Effector memory CD8-positive, alpha-beta T cell (primary cell): ENCODE measurements around the gene XIRP1.

Source experiments
- ATAC-seq: fragments of 150-1000 bp; cut with Tn5 transposase; replicated peaks from 2 replicates; pipeline ENCODE4 v1.10.0; 2021; ENCODE audit warnings: mild to moderate bottlenecking, moderate library complexity
- DNase-seq, 3 experiments: peaks; one replicate each; pipeline ENCODE4 v3.0.0; 2021
- H3K27ac Mint-ChIP-seq, 2 donors: one replicate each; pipeline ENCODE4 v1.8.0; 2022; ENCODE audit warnings: mild to moderate bottlenecking in 2 of 2, mixed read lengths in 2 of 2, moderate library complexity in 2 of 2
- H3K27me3 Mint-ChIP-seq, 2 donors: one replicate each; pipeline ENCODE4 v1.8.0; 2022; ENCODE audit warnings: mixed read lengths in 2 of 2
- H3K36me3 Mint-ChIP-seq: one replicate; pipeline ENCODE4 v1.8.0; 2022; ENCODE audit warnings: mild to moderate bottlenecking, moderate library complexity, mixed read lengths; ENCODE audit not compliant: insufficient read depth
- H3K4me1 Mint-ChIP-seq, 2 donors: one replicate each; pipeline ENCODE4 v1.8.0; 2022; ENCODE audit warnings: low read depth in 2 of 2, mixed read lengths in 2 of 2
- H3K4me3 Mint-ChIP-seq, 2 donors: one replicate each; pipeline ENCODE4 v1.8.0; 2022; ENCODE audit warnings: mild to moderate bottlenecking in 2 of 2, mixed read lengths in 2 of 2, moderate library complexity in 2 of 2
- H3K9me3 Mint-ChIP-seq, 2 donors: one replicate each; pipeline ENCODE4 v1.8.0; 2022; ENCODE audit warnings: mixed read lengths in 2 of 2

XIRP1 gene

DNA sequence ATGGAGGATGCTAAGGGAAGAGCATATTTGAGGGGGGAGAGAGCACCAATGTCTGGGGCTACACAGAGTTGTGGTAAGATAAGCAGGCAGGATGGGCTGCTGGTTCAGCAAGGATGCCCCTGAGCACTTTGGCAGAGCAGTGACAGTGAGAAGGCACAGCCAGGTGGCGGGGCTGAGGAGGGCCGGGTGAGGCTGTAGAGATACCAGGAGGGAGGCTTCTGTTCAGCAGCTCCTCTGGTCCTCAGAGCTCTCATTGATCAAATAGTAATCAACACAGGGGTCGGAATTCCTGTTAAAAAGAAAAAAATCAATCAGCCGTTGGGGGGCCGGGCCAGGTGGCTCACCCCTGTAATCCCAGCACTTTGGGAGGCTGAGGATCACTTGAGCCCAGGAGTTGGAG, 11.5 kb upstream of the XIRP1 start:
- H3K27me3 Mint-ChIP-seq, result peaks cover 21 to 42% of the 10 kb centered on the region in 2 donors
- no peak overlapping the region for H3K4me3 Mint-ChIP-seq
- H3K36me3 Mint-ChIP-seq, result peaks cover 6% of the 10 kb centered on the region
- H3K27ac Mint-ChIP-seq, result no peak overlapping the region
- H3K4me1 Mint-ChIP-seq, result peaks cover 2 to 10% of the 10 kb centered on the region in 2 donors
- no peaks in the 10 kb centered on the region for H3K9me3 Mint-ChIP-seq
- DNase-seq (no peak), ATAC-seq (no peak)

- H3K4me3 Mint-ChIP-seq, result no peak overlapping the region
- no peak for DNase-seq
- peaks cover 6% of the 10 kb centered on the region for H3K36me3 Mint-ChIP-seq
- H3K27me3 Mint-ChIP-seq, result peaks cover 21 to 42% of the 10 kb centered on the region in 2 donors
- ATAC-seq, result no peak
- H3K4me1 Mint-ChIP-seq, result peaks cover 1 to 6% of the 10 kb centered on the region in 2 donors
- H3K27ac Mint-ChIP-seq, result no peak overlapping the region
- no peaks in the 10 kb centered on the region for H3K9me3 Mint-ChIP-seq
Measured at GRCh38 chr3:39203402-39203801, 11.0 kb upstream of the XIRP1 start.

DNA sequence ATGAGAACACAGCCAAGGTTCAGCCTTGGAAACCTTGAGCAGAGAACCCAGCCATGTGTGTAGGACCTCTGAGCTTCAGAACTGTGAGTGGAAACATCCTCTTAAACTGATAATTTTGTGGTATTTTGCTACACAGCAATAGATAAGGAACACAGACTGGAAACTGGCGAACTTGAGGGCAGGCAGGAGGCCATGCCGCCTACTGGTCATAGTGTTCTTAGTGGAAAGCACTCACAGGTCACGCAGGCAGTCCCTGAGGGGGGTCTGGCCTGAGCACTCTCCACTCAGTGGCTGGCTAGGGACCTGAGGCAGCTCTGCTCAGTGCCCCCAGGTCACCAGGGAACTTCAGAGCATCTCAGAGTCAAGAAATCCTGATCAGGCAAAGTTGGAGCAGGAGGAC, 9.7 kb upstream of the XIRP1 start:
- no peak for ATAC-seq
- peaks cover 6% of the 10 kb centered on the region for H3K36me3 Mint-ChIP-seq
- no peak overlapping the region for H3K4me3 Mint-ChIP-seq
- no peak for DNase-seq
- no peaks in the 10 kb centered on the region for H3K9me3 Mint-ChIP-seq
- no peaks in the 10 kb centered on the region for H3K4me1 Mint-ChIP-seq
- peaks cover 21 to 42% of the 10 kb centered on the region in 2 donors for H3K27me3 Mint-ChIP-seq
- no peak overlapping the region for H3K27ac Mint-ChIP-seq

GRCh38 chr3:39196671-39197356, 4.4 kb upstream of the XIRP1 start:
- Mint-ChIP-seq H3K27me3 (peaks cover 7 to 20% of the 10 kb centered on the region in 2 donors), H3K27ac (no peak overlapping the region), H3K4me3 (no peak overlapping the region), H3K4me1 (no peaks in the 10 kb centered on the region), H3K36me3 (no peaks in the 10 kb centered on the region), H3K9me3 (no peaks in the 10 kb centered on the region)
- DNase-seq, result no peak
- ATAC-seq, result no peak

DNA sequence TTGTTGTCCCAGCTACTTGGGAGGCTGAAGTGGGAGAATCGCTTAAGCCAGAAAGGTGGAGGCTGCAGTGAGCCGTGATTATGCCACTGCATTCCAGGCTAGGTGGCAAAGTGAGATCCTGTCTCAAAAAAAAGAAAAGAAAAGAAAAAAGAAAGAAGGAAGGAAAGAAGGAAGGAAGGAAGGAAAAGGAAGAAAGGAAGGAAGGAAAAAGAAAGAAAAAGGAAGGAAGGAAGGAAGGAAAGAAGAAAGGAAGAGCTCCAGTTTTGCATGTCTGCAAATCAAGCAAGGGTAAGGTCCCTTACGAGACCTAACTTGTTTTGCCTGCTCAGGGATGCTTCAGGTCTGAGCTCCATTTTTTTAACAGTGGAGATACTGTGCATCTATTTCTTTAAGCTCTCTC, 3.6 kb upstream of the XIRP1 start:
- ATAC-seq (no peak), DNase-seq (no peak)
- H3K4me1 Mint-ChIP-seq, result no peaks in the 10 kb centered on the region
- peaks cover 0 to 12% of the 10 kb centered on the region in 2 donors for H3K27me3 Mint-ChIP-seq
- H3K9me3 Mint-ChIP-seq, result no peaks in the 10 kb centered on the region
- H3K4me3 Mint-ChIP-seq, result no peak overlapping the region
- H3K36me3 Mint-ChIP-seq, result no peaks in the 10 kb centered on the region
- H3K27ac Mint-ChIP-seq, result no peak overlapping the region

GRCh38 chr3:39193391-39193790, 996 bp upstream of the XIRP1 start:
- Mint-ChIP-seq H3K27ac (no peak overlapping the region), H3K27me3 (peaks cover 0 to 9% of the 10 kb centered on the region in 2 donors), H3K4me1 (peaks cover 8 to 11% of the 10 kb centered on the region in 2 donors), H3K9me3 (no peaks in the 10 kb centered on the region), H3K4me3 (no peak overlapping the region), H3K36me3 (peaks cover 2% of the 10 kb centered on the region)
- DNase-seq (no peak), ATAC-seq (no peak)

DNA sequence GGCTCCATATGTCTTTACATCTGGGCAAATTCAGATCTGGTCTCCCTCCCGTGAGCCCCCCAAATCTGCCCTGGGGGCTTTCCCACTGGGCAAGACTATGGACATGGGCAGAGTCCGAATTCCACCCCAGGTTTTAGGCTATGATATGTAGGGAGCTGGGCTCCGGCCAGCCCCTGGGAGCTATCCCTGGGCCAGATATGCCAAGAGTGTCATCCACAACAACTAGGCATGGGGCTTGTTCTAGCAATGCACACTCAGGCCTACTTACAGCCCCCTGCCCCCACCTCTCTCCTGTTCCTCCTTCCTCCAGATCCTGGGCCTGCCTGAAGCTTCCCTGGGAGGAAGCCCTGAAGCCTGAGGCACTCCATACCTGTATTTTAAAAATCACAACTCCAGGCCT, 622 bp downstream of the XIRP1 start:
- H3K27ac Mint-ChIP-seq, result peak overlapping the region in 1 of 2 donors; percentile 72
- no peak for DNase-seq
- peaks cover 8 to 11% of the 10 kb centered on the region in 2 donors for H3K4me1 Mint-ChIP-seq
- peaks cover 2% of the 10 kb centered on the region for H3K36me3 Mint-ChIP-seq
- no peak for ATAC-seq
- H3K9me3 Mint-ChIP-seq, result no peaks in the 10 kb centered on the region
- H3K27me3 Mint-ChIP-seq, result peaks cover 0 to 7% of the 10 kb centered on the region in 2 donors
- no peak overlapping the region for H3K4me3 Mint-ChIP-seq

DNA sequence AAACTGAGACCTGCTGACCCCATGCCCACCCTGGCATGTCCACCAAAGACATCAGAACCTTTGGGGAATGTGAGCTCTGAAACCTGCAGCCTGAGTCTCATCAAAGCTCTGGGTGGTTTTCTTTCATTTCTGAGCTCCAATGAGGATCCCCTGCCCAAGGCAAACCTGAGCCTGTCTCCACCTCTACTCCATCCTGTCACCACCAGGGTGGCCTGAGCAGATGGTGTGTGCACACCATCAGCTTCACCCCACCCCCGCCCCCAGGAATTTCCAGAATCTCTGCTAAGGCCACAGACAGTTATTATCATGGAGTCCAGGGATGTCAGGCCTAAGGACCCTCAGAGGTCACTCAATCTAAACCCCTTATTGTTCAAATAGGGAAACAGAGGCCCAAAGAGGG, 1.3 kb downstream of the XIRP1 start:
- H3K9me3 Mint-ChIP-seq, result no peaks in the 10 kb centered on the region
- H3K36me3 Mint-ChIP-seq, result peaks cover 2% of the 10 kb centered on the region
- H3K27me3 Mint-ChIP-seq, result no peaks in the 10 kb centered on the region
- H3K4me3 Mint-ChIP-seq, result no peak overlapping the region
- ATAC-seq (no peak), DNase-seq (no peak)
- H3K27ac Mint-ChIP-seq, result peak overlapping the region; percentile 29 to 72
- peaks cover 8 to 11% of the 10 kb centered on the region in 2 donors for H3K4me1 Mint-ChIP-seq

- Mint-ChIP-seq H3K36me3 (peaks cover 2% of the 10 kb centered on the region), H3K27me3 (no peaks in the 10 kb centered on the region), H3K4me3 (no peak overlapping the region), H3K4me1 (peaks cover 8 to 11% of the 10 kb centered on the region in 2 donors), H3K9me3 (no peaks in the 10 kb centered on the region), H3K27ac (peak overlapping the region; percentile 57 to 72)
- DNase-seq, result no peak
- ATAC-seq, result no peak
Measured at GRCh38 chr3:39190281-39191025, 1.9 kb downstream of the XIRP1 start.

DNA sequence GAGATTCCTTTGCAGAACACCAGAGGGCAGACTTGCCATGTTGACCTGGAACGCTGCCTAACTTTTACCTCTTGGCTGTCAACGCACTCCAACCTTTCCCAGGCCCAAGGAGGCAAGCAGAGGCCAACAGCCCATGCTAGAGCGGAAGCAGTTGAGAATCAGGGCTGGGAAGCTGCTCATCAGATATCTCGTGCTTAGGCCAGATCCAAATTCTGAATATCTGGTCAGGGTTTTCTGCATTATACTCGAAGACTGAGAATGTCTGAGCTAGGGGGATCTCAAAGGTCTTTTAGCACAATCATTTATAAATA, 2.5 kb downstream of the XIRP1 start:
- DNase-seq, result peak; percentile 54 to 69 (median 57)
- peak overlapping the region in 1 of 2 donors; percentile 57 for H3K27ac Mint-ChIP-seq
- peaks cover 2% of the 10 kb centered on the region for H3K36me3 Mint-ChIP-seq
- no peaks in the 10 kb centered on the region for H3K9me3 Mint-ChIP-seq
- H3K4me3 Mint-ChIP-seq, result no peak overlapping the region
- H3K27me3 Mint-ChIP-seq, result no peaks in the 10 kb centered on the region
- ATAC-seq, result peak; percentile 86
- H3K4me1 Mint-ChIP-seq, result peaks cover 8 to 11% of the 10 kb centered on the region in 2 donors

- ATAC-seq (no peak), DNase-seq (no peak)
- Mint-ChIP-seq H3K36me3 (peaks cover 2% of the 10 kb centered on the region), H3K9me3 (no peaks in the 10 kb centered on the region), H3K4me3 (no peak overlapping the region), H3K27ac (peak overlapping the region in 1 of 2 donors; percentile 57), H3K4me1 (peaks cover 8 to 11% of the 10 kb centered on the region in 2 donors), H3K27me3 (no peaks in the 10 kb centered on the region)
Measured at GRCh38 chr3:39189150-39189958, 3.0 kb downstream of the XIRP1 start.

DNA sequence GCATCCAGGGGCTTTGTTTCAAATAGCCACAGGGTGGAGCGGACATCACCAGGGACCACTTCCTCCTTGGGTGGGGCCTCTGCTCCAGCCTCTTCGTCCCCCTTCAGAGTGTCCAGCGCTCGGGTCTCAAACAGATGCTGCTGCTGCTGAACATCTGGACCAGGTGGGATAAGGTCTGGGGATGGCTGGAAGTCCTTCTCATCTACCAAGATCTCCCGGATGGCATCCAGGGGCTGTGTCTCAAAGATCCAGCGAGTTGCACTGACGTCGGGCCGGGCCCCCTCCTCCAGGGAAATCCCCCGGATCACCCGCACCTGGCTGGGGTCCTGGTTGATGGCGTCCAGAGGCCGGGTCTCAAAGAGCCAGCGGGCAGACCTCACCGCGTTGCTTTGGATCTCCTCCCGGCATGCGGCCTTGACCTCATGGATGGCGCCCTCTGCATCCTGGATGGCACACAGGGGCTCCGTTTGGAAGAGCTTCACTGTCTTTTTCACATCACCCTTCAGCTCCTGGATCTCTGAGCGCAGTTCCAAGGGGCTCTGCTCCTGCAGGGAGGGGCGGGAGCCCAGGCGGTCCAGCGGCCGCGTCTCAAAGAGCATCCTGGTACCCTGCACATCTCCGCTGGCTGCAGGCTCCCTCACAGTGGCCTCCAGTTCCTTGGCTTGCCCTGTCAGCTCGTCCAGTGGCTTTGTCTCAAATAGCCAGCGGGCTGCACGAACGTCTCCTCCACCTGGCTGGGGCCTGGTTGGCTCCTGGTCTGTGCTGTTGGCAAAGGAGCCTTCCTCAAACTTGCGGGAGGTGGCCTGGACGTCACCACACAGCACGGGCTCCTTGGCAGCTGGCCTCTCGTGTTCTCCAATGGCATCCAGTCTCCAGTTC, 3.9 kb downstream of the XIRP1 start:
- no peak overlapping the region for H3K27ac Mint-ChIP-seq
- no peak for ATAC-seq
- H3K9me3 Mint-ChIP-seq, result no peaks in the 10 kb centered on the region
- peaks cover 2% of the 10 kb centered on the region for H3K36me3 Mint-ChIP-seq
- no peak for DNase-seq
- H3K4me1 Mint-ChIP-seq, result peaks cover 8 to 11% of the 10 kb centered on the region in 2 donors
- no peak overlapping the region for H3K4me3 Mint-ChIP-seq
- H3K27me3 Mint-ChIP-seq, result no peaks in the 10 kb centered on the region
